ENCODE data around the gene LYL1.

LYL1 gene

GRCh38 chr19:13109361-13110098 lies 6.9 kb upstream of the LYL1 start:
- FAIRE-seq (no peak), DNase-seq (ENCODE audit: low spot score) (no peak)

DNA sequence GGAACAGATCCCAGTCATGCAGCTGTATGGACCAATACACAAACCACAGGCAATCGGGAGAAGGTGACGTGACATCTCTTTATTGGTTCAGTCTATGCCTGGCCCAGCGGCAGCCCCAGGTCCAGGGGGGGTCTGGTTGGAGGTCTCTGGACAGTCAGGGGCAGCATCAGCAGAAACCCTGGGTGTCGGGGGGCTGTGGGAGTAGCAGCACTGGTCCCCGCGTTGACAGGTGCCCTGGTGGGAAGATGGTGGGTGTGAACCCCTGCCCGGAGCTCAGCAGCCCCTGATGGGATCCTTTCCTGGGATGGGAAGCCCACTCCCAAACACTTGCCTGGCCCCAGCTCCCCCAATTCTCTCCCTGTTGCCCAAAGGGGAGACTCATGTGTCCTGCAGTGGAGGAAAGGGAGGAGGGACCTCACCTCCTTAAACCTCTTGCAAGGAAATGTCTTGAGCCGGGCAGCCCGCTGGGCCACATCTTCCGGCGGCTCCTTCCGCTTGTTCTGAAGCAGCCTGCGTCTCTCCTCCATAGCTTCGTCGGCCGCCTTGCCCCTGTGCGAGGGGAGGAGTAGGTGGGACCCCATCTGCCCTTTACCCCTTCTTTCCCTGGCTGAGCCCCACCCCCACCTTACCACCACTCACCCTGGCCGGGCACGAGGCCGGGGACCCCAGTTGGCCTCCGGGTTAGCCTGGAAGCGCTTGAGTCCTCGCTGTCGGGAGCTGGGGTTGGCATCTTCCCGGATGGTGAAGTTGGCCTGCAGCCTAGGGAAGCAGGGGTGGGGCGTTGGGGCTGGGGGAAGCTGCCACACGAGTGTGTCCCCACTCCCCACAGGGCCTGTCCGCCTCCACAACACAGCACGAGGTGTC lies 2.4 kb upstream of the LYL1 start:
- DNase-seq (ENCODE audit: low spot score), result no peak
- no peak for FAIRE-seq

GRCh38 chr19:13104360-13104847 lies 1.7 kb upstream of the LYL1 start:
- FAIRE-seq (no peak), DNase-seq (ENCODE audit: low spot score) (no peak)

- FAIRE-seq (no peak), DNase-seq (ENCODE audit: low spot score) (no peak)
These were observed 1.1 kb upstream of the LYL1 start for GRCh38 chr19:13103581-13104359.

- DNase-seq (ENCODE audit: low spot score), result no peak
- FAIRE-seq, result no peak
These were observed 317 bp downstream of the LYL1 start for GRCh38 chr19:13102416-13102665.

DNA sequence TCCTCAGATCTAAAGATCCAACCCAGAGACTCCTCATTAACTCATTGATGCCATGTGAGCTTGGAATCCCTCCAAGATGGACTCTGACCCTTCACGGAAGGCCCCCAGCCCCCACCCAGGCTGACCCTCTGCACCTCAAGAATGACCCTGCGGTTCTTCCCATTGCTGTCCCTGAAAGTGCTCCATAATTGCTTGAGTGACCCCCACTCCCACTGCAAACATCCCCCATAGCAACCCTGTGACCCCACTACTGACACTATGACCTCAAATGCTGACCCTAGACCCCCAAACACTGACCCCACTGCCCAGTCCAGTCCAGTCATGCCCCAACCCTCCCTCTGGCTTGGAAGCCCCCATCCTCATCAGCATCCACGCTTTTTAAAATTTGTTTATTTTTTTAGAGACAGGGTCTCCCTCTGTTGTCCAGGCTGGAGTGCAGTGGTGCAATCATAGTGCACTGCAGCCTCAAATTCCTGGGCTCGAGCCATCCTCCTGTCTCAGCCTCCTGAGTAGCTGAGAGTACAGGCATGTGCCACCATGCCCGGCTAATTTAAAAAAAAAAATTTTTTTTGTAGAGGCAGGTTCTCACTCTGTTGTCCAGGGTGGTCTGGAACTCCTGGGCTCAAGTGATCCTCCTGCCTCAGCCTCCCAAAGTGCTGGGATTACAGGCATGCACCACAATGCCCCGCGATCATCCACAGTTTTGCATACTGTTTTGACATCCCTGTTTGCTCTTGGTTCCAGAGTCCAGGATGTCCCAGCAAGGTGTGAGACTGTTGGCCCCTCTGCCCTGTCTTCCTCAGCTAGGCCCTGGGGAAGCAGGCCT lies 855 bp downstream of the LYL1 start:
- no peak for FAIRE-seq

GRCh38 chr19:13100841-13101589 lies 1.6 kb downstream of the LYL1 start:
- FAIRE-seq (no peak), DNase-seq (ENCODE audit: low spot score) (no peak)

More for the DNA sequence above, 855 bp downstream of the LYL1 start:
- no peak for DNase-seq (ENCODE audit: low spot score)

GRCh38 chr19:13100031-13100588 lies 2.5 kb downstream of the LYL1 start:
- FAIRE-seq (no peak), DNase-seq (ENCODE audit: low spot score) (no peak)

GRCh38 chr19:13099073-13099999 lies 3.3 kb downstream of the LYL1 start:
- no peak for FAIRE-seq
- no peak for DNase-seq (ENCODE audit: low spot score)

DNA sequence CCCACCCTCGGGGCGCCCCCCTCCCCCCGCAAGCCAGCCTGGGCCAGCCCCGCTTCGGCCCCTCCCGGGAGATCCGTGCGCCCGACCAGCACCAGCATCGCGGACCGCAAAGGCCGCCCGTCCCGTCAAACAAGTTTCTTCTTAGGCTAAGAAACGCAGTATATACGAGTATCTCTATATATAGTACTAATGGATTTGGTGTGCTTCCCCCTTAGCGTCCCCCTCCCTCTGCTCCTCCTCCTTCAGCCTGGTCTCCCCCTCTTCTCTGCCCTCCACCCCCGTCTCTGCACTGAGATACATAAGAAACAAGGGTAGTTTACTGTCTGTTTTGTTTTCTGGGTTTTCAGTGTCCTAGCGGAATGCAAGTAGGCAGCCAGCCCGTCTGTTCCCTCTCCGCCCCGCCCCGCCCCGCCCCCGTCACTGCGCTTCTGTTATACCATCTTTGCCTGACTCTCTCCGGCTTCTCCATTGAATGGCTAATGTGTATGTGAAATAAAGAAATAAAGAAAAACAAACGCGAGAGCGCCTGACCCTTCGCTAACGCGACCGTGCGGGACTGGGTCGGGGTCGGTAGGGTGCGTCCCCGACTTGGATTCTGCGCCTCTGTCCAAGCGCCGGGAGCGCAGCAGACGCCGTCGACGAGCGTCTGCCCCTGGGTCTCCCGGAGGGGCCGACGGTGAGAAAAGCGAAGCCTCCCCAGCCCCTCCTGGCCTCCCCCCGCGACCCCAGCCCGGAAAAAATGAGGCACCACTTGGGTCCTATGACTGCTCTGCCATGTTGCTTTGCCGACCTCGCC lies 4.2 kb downstream of the LYL1 start:
- no peak for DNase-seq (ENCODE audit: low spot score)
- FAIRE-seq, result no peak

GRCh38 chr19:13097463-13098258 lies 5.0 kb downstream of the LYL1 start:
- DNase-seq (ENCODE audit: low spot score) (no peak), FAIRE-seq (no peak)

- no peak for DNase-seq (ENCODE audit: low spot score)
- FAIRE-seq, result no peak
These were observed 5.6 kb downstream of the LYL1 start for GRCh38 chr19:13097033-13097462.

- DNase-seq (ENCODE audit: low spot score) (no peak), FAIRE-seq (no peak)
These were observed 6.4 kb downstream of the LYL1 start for GRCh38 chr19:13095934-13096927.

DNA sequence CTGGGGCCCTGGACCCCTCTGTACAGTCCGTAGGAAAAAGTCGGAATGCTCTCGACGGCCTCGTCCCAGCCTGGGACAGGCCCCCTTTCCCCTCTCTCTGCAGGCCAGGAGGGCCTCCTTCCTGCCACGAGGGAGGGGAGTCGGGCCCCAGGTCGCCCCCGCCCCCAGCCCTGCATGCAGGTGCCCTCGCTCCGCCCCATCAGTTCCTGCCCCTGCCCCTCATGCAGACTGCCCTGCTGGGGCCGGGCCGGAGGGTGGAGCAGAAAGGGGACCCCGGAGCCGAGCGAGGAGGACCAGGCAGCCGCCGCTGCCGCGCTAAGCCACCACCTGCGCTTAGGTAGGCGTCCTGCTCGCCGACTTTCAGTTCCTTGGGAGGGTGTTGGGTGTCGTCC lies 7.3 kb downstream of the LYL1 start:
- DNase-seq (ENCODE audit: low spot score), result no peak
- FAIRE-seq, result no peak

GRCh38 chr19:13094771-13095392 lies 7.8 kb downstream of the LYL1 start:
- no peak for FAIRE-seq
- no peak for DNase-seq (ENCODE audit: low spot score)

DNA sequence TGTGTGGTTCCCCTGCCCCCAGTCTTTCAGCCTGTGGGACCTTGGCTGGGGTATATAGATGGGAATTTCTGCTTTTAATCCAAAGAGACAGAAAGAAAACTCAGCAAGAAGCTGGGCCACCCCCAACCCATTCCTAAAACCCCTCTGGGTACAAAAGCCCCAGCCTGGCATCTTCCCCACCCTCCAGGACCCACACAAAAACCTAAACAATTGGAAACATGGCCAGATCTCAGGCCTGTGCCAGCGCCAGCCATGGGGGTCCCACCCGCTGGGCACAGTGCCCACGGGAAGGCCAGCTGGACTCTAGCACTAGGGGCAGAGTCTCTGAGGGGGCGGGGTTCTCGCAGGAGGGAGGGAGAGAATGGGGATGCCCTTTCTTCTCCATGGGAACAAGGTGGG lies 8.6 kb downstream of the LYL1 start:
- FAIRE-seq (no peak), DNase-seq (ENCODE audit: low spot score) (no peak)

Measured in urothelium cell line (cell line).